Gastroesophageal sphincter (tissue), 3 donors: ENCODE results near the gene COTL1.

Source experiments
- CTCF ChIP-seq, 4 experiments: fragments of 200-600 bp in 2 of 4; fragments of 450-650 bp in 2 of 4; sonication (generic) in 1 of 4; IDR thresholded peaks; one replicate each; pipeline ENCODE4 v1.5.1; 2017 to 2019; ENCODE audit warnings: antibody characterized with exemption in 4 of 4, mild to moderate bottlenecking in 2 of 4, moderate library complexity in 2 of 4
- POLR2AphosphoS5 ChIP-seq: sonication (generic); formaldehyde crosslinking; IDR thresholded peaks from one replicate; pipeline ENCODE4 v1.6.1; 2017; ENCODE audit warnings: antibody characterized with exemption

GRCh38 chr16:84661418-84662060 lies 43.7 kb upstream of the COTL1 start:
- TF ChIP-seq CTCF (IDR thresholded peaks at IDR 0.05) (no peak), POLR2AphosphoS5 (no peak)
